Spleen (tissue), 11 donors: ENCODE measurements around the gene CDK2. TPM values are rescaled to one million over a fixed set of nuclear protein-coding genes. Genes with fewer than 3 reads are reported as not detected.

Experiments used
- DNase-seq: peaks from one replicate; pipeline ENCODE4 v3.0.0-alpha.2; 2020
- H3K27ac ChIP-seq, 8 donors: fragments of 200-600 bp; sonication (generic) in 7 of 8; 1 replicate in 4 of 8; 2 replicates in 4 of 8; pipeline versions ENCODE4 v1.5.0 to v1.8.0; 2016 to 2021; ENCODE audit warnings: inconsistent platforms in 4 of 8, mild to moderate bottlenecking in 4 of 8, moderate library complexity in 1 of 8
- H3K27me3 ChIP-seq, 7 donors: fragments of 200-600 bp; sonication (generic) in 6 of 7; replicated peaks in 1 of 7; 1 replicate in 4 of 7; 2 replicates in 3 of 7; pipeline versions ENCODE4 v1.5.0 to v1.8.0; 2016 to 2021; ENCODE audit warnings: inconsistent platforms in 3 of 7, mild to moderate bottlenecking in 1 of 7
- H3K36me3 ChIP-seq, 6 donors: fragments of 200-600 bp; sonication (generic) in 5 of 6; 1 replicate in 4 of 6; 2 replicates in 2 of 6; pipeline versions ENCODE4 v1.5.0 to v1.8.0; 2016 to 2021; ENCODE audit warnings: inconsistent platforms in 2 of 6
- H3K4me1 ChIP-seq, 6 donors: fragments of 200-600 bp; sonication (generic) in 5 of 6; 1 replicate in 3 of 6; 2 replicates in 3 of 6; pipeline versions ENCODE4 v1.5.0 to v1.8.0; 2016 to 2021; ENCODE audit warnings: inconsistent platforms in 3 of 6
- H3K4me3 ChIP-seq, 8 donors: fragments of 200-600 bp; sonication (generic) in 7 of 8; 1 replicate in 4 of 8; 2 replicates in 4 of 8; pipeline versions ENCODE4 v1.5.0 to v1.8.0; 2016 to 2021; ENCODE audit warnings: inconsistent platforms in 4 of 8, mild to moderate bottlenecking in 4 of 8, moderate library complexity in 2 of 8
- H3K9me3 ChIP-seq, 8 donors: fragments of 200-600 bp; sonication (generic) in 7 of 8; 1 replicate in 4 of 8; 2 replicates in 4 of 8; pipeline versions ENCODE4 v1.5.0 to v1.8.0; 2016 to 2021; ENCODE audit warnings: inconsistent platforms in 4 of 8
- CTCF ChIP-seq, 11 experiments: fragments of 200-600 bp in 7 of 11; fragments of 450-650 bp in 4 of 11; sonication (generic) in 4 of 11; IDR thresholded peaks in 8 of 11; conservative IDR thresholded peaks in 3 of 11; 1 replicate in 7 of 11; 2 replicates in 4 of 11; pipeline versions ENCODE4 v1.4.0 to v1.8.0; 2016 to 2021; ENCODE audit warnings: antibody characterized with exemption in 11 of 11, inconsistent platforms in 4 of 11, mild to moderate bottlenecking in 1 of 11
- POLR2A ChIP-seq, 3 donors: fragments of 450-650 bp; IDR thresholded peaks; one replicate each; pipeline ENCODE4 v1.5.1; 2017; ENCODE audit warnings: antibody characterized with exemption in 3 of 3, mild to moderate bottlenecking in 1 of 3
- POLR2AphosphoS5 ChIP-seq, 3 donors: sonication (generic); formaldehyde crosslinking; IDR thresholded peaks; one replicate each; pipeline ENCODE4 v1.5.1; 2017; ENCODE audit warnings: antibody characterized with exemption in 3 of 3
- WGBS, 5 donors: extraction: QIAGEN DNeasy Blood & Tissue Kit in 3 of 5; methylation state at CpG; one replicate each; pipeline versions ENCODE4 v1.1.5 to v1.1.7; 2013 to 2018; 5-methylcytosine and 5-hydroxymethylcytosine counted together
- intact Hi-C: fragments of 100-400 bp; cut with DNase I; formaldehyde crosslinking; loops from one replicate; pipeline ENCODE4 v1.15.0; 2023; ENCODE audit warnings: low total_unique reads
- polyA plus RNA-seq, 3 donors: library from polyadenylated mRNA; stranded (reverse); fragments of 200-250 nt; gene quantifications; one replicate each; pipeline ENCODE4 v1.2.1, GENCODE V29; 2013
- total RNA-seq, 7 donors: library from RNA; depleted of rRNA in 3 of 7; stranded (reverse); fragments of >200 nt in 3 of 7; fragmentation: NEBNext Ultra II Directional in 4 of 7; extraction: Animal tissue kit (Norgen Biotek cat#: 25700) in 4 of 7; gene quantifications; one replicate each; pipeline versions ENCODE4 v1.1.0 to v1.2.1, GENCODE V29; 2016 to 2021
- donor health status: healthy with polysubstance abuse.
- donor health status: DM: no; HTN: no; CAD: no; lungs with moderate emphysema.
- donor health status: DM: no; HTN: no; CAD: no.
- donor health status: Bipolar disorder and iron deficiency.
- donor health status: healthy.
- donor health status: DM: no; HTN: no; CAD: no.
- donor health status: DM: yes; HTN: yes; CAD: no.

CDK2 gene
- total and polyA plus RNA-seq, 10 donors, result 11.9 to 46.6 (median 26.5) TPM

- H3K27ac ChIP-seq, result no peak overlapping the region
- no peak for TF ChIP-seq POLR2A (IDR thresholded peaks at IDR 0.05)
- TF ChIP-seq CTCF (IDR thresholded peaks at IDR 0.05 in 8 of 11, conservative IDR thresholded peaks at IDR 0.05 in 3 of 11), result no peak
- no peak for TF ChIP-seq POLR2AphosphoS5 (IDR thresholded peaks at IDR 0.05)
- intact Hi-C loops, result no loop called here
- H3K27me3 ChIP-seq, result no peaks in the 10 kb centered on the region
- DNase-seq, result no peak
- peaks cover 0 to 8% (median 0%) of the 10 kb centered on the region in 6 donors for H3K36me3 ChIP-seq
- peaks cover 0 to 39% (median 12%) of the 10 kb centered on the region in 6 donors for H3K4me1 ChIP-seq
- WGBS, 5 donors, result 52 to 92% (median 67%) methylated on average over 2 of the region's 2 CpGs
- no peak overlapping the region for H3K4me3 ChIP-seq
- H3K9me3 ChIP-seq, result no peaks in the 10 kb centered on the region
Measured at GRCh38 chr12:56010111-56010570, 43.5 kb downstream of the CDK2 start.

- intact Hi-C loops, result no loop called here
- DNase-seq, result no peak
- H3K27ac ChIP-seq, result no peak overlapping the region
- peaks cover 0 to 8% (median 0%) of the 10 kb centered on the region in 6 donors for H3K36me3 ChIP-seq
- TF ChIP-seq CTCF (IDR thresholded peaks at IDR 0.05 in 8 of 11, conservative IDR thresholded peaks at IDR 0.05 in 3 of 11) (no peak), POLR2A (IDR thresholded peaks at IDR 0.05) (no peak), POLR2AphosphoS5 (IDR thresholded peaks at IDR 0.05) (no peak)
- no peaks in the 10 kb centered on the region for H3K27me3 ChIP-seq
- no peak overlapping the region for H3K4me3 ChIP-seq
- peaks cover 0 to 24% (median 12%) of the 10 kb centered on the region in 6 donors for H3K4me1 ChIP-seq
- no peaks in the 10 kb centered on the region for H3K9me3 ChIP-seq
- WGBS, 5 donors, result 82 to 98% (median 91%) methylated on average over 2 of the region's 2 CpGs
Measured at GRCh38 chr12:56011509-56012090, 45.0 kb downstream of the CDK2 start.

DNA sequence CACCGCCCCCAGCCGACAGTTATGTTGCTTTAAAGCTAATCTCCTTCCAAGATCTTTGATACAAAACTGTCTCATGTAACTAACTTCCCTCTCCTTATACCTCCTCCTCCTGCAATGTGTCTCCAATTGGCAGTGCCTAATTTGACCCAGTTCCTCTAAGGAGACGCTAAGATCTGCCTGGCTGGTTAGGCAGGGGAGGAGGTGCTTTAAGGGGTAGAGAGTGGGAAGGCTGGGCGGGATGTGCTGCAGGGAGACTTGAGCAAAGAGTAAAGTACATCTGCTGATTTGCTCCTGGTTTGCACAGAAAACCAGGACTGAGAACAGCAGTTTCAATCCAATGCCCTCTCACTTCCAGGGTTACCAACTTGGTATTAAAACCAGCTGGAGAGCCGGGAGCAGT lies 46.9 kb downstream of the CDK2 start:
- DNase-seq, result no peak
- no peaks in the 10 kb centered on the region for H3K27me3 ChIP-seq
- no peak overlapping the region for H3K4me3 ChIP-seq
- no peak for TF ChIP-seq POLR2AphosphoS5 (IDR thresholded peaks at IDR 0.05)
- no peak for TF ChIP-seq POLR2A (IDR thresholded peaks at IDR 0.05)
- no peak for TF ChIP-seq CTCF (IDR thresholded peaks at IDR 0.05 in 8 of 11, conservative IDR thresholded peaks at IDR 0.05 in 3 of 11)
- no peak overlapping the region for H3K27ac ChIP-seq
- peaks cover 0 to 12% (median 0%) of the 10 kb centered on the region in 6 donors for H3K36me3 ChIP-seq
- intact Hi-C loops, result no loop called here
- no peaks in the 10 kb centered on the region for H3K9me3 ChIP-seq
- WGBS, 5 donors, result 81 to 91% (median 88%) methylated on average over 5 of the region's 5 CpGs
- peaks cover 0 to 6% (median 2%) of the 10 kb centered on the region in 6 donors for H3K4me1 ChIP-seq

- Histone ChIP-seq H3K36me3 (peaks cover 0 to 13% (median 0%) of the 10 kb centered on the region in 6 donors), H3K4me3 (no peak overlapping the region), H3K27ac (no peak overlapping the region), H3K27me3 (no peaks in the 10 kb centered on the region), H3K4me1 (peaks cover 0 to 1% (median 0%) of the 10 kb centered on the region in 6 donors), H3K9me3 (no peaks in the 10 kb centered on the region)
- 39 to 56% (median 55%) methylated on average over 2 of the region's 2 CpGs for WGBS, 5 donors
- TF ChIP-seq CTCF (IDR thresholded peaks at IDR 0.05 in 8 of 11, conservative IDR thresholded peaks at IDR 0.05 in 3 of 11) (no peak), POLR2AphosphoS5 (IDR thresholded peaks at IDR 0.05) (no peak), POLR2A (IDR thresholded peaks at IDR 0.05) (no peak)
- intact Hi-C loops, result no loop called here
- DNase-seq, result no peak
Measured at GRCh38 chr12:56014205-56014604, 47.6 kb downstream of the CDK2 start.
